ENCODE data around the gene BRPF1.

DNA sequence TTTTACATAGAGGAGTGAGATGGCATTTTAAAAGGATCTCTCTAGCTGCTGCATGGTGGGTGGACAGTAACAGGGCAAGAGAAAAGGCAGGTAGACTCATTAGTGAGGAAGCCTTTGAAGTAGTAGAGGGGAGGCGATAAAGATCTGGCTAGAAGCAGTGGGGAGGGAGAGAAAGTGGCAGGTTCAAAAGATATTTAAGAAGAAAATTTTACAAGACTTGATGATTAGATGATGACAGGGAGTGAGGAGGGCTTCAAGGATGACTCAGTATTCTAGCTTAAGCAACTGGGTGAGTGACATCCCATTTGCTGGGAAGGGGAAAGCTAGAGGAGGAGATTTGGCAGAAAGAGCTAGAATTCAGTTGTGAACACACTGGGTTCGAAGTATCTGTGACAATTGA lies 3.8 kb upstream of the BRPF1 start:
- TF ChIP-seq CREB1 (IDR thresholded peaks at IDR 0.05; ENCODE audit: low read depth) (no peak), RAD21 (IDR thresholded peaks at IDR 0.05; ENCODE audit: low read depth) (no peak), YY1 (IDR thresholded peaks at IDR 0.05; ENCODE audit: low read depth) (no peak), EP300 (IDR thresholded peaks at IDR 0.05; ENCODE audit: borderline replicate concordance) (no peak), FOXM1 (IDR thresholded peaks at IDR 0.05; ENCODE audit: borderline replicate concordance, low read depth) (no peak), CEBPB (IDR thresholded peaks at IDR 0.05) (no peak), EGR1 (IDR thresholded peaks at IDR 0.05) (no peak), TAF1 (IDR thresholded peaks at IDR 0.05; ENCODE audit: low read depth) (no peak)
- TF ChIP-seq, protein P1, sequence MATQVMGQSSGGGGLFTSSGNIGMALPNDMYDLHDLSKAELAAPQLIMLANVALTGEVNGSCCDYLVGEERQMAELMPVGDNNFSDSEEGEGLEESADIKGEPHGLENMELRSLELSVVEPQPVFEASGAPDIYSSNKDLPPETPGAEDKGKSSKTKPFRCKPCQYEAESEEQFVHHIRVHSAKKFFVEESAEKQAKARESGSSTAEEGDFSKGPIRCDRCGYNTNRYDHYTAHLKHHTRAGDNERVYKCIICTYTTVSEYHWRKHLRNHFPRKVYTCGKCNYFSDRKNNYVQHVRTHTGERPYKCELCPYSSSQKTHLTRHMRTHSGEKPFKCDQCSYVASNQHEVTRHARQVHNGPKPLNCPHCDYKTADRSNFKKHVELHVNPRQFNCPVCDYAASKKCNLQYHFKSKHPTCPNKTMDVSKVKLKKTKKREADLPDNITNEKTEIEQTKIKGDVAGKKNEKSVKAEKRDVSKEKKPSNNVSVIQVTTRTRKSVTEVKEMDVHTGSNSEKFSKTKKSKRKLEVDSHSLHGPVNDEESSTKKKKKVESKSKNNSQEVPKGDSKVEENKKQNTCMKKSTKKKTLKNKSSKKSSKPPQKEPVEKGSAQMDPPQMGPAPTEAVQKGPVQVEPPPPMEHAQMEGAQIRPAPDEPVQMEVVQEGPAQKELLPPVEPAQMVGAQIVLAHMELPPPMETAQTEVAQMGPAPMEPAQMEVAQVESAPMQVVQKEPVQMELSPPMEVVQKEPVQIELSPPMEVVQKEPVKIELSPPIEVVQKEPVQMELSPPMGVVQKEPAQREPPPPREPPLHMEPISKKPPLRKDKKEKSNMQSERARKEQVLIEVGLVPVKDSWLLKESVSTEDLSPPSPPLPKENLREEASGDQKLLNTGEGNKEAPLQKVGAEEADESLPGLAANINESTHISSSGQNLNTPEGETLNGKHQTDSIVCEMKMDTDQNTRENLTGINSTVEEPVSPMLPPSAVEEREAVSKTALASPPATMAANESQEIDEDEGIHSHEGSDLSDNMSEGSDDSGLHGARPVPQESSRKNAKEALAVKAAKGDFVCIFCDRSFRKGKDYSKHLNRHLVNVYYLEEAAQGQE (IDR thresholded peaks at IDR 0.05; ENCODE audit: low read depth), result no peak
- TF ChIP-seq, protein P2, sequence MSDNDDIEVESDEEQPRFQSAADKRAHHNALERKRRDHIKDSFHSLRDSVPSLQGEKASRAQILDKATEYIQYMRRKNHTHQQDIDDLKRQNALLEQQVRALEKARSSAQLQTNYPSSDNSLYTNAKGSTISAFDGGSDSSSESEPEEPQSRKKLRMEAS (IDR thresholded peaks at IDR 0.05), result no peak

Measured in Ishikawa (cell line).